Measurements from ENCODE around the gene TMEM181. TPM values are rescaled to one million over a fixed set of nuclear protein-coding genes. Genes with fewer than 3 reads are reported as not detected.
A peak's percentile ranks its signal among the peaks of the same experiment; 100 is the strongest.

TMEM181 gene
- total and polyA plus RNA-seq, 2 of the 13 experiments (the other 11 are each of a cell fraction or from before 2014, with no cell fraction given): 59.1 to 108 TPM

- TF ChIP-seq ZHX1 (CRISPR knock-in tag; IDR thresholded peaks at IDR 0.05; ENCODE audit: low read depth): peak; percentile 84; the same call in 1 of the 2 replicates
- TF ChIP-seq TFDP1 (CRISPR knock-in tag; IDR thresholded peaks at IDR 0.05; ENCODE audit: borderline replicate concordance): 0 out of 2 replicates have a peak, but pooled peaks have one; percentile 52
- TF ChIP-seq ZNF207 (IDR thresholded peaks at IDR 0.05; ENCODE audit: borderline replicate concordance): no peak
- peak; percentile 93; the same call in 1 of the 2 replicates for TF ChIP-seq ZNF414 (CRISPR knock-in tag; IDR thresholded peaks at IDR 0.05)
- TF ChIP-seq ZNF563 (CRISPR knock-in tag; IDR thresholded peaks at IDR 0.05): peak; percentile 97
- peak; percentile 58; the same call in 1 of the 2 replicates for TF ChIP-seq CERS6 (CRISPR knock-in tag; IDR thresholded peaks at IDR 0.05)
- peak; percentile 83; the same call in 1 of the 2 replicates for TF ChIP-seq ZBTB10 (CRISPR knock-in tag; IDR thresholded peaks at IDR 0.05; ENCODE audit: borderline replicate concordance)
- TF ChIP-seq SRSF9 (IDR thresholded peaks at IDR 0.05; ENCODE audit: borderline replicate concordance, insufficient read depth, low read depth, low read length, poor library complexity, severe bottlenecking): no peak
- TF ChIP-seq ZNF460 (CRISPR knock-in tag; IDR thresholded peaks at IDR 0.05; ENCODE audit: borderline replicate concordance): no peak; the same call in 1 of the 2 replicates
- TF ChIP-seq ZNF101 (CRISPR knock-in tag; IDR thresholded peaks at IDR 0.05; ENCODE audit: borderline replicate concordance, low read depth): no peak; the same call in 1 of the 2 replicates
- TF ChIP-seq RARA (CRISPR knock-in tag; IDR thresholded peaks at IDR 0.05): peak; percentile 85
- TF ChIP-seq TRIM24 (CRISPR knock-in tag; IDR thresholded peaks at IDR 0.05): no peak
- TF ChIP-seq NFKBIZ (CRISPR knock-in tag; IDR thresholded peaks at IDR 0.05): peak; percentile 99
- peak; percentile 12; the same call in 1 of the 2 replicates for TF ChIP-seq HNF1B (CRISPR knock-in tag; IDR thresholded peaks at IDR 0.05)
- peak; percentile 80 for TF ChIP-seq ZNF431 (CRISPR knock-in tag; IDR thresholded peaks at IDR 0.05; ENCODE audit: borderline replicate concordance, low read depth)
- peak; percentile 45; the same call in 1 of the 2 replicates for TF ChIP-seq ZNF746 (CRISPR knock-in tag; IDR thresholded peaks at IDR 0.05)
- no peak for TF ChIP-seq ZNF619 (CRISPR knock-in tag; IDR thresholded peaks at IDR 0.05)
These were observed 23.6 kb upstream of the TMEM181 start (continued) for GRCh38 chr6:158536084-158536890.

All from HepG2 (cell line).